HepG2 (cell line): Measurements from ENCODE around the gene RTF1. TPM values are rescaled to one million over a fixed set of nuclear protein-coding genes. Genes with fewer than 3 reads are reported as not detected.

Source experiments
- ESRRA ChIP-seq: sonication (generic); formaldehyde crosslinking; IDR thresholded peaks from 2 replicates; pipeline ENCODE4 v1.5.1; 2020; ENCODE audit warnings: mild to moderate bottlenecking, low read depth, missing genetic modification reagents
- JDP2 ChIP-seq: sonication (generic); formaldehyde crosslinking; IDR thresholded peaks from 2 replicates; pipeline ENCODE4 v1.8.1; 2022; ENCODE audit warnings: missing genetic modification reagents, borderline replicate concordance
- KDM3A ChIP-seq: IDR thresholded peaks from 2 replicates; pipeline ENCODE4 v1.6.1; 2018; ENCODE audit warnings: low read depth, missing compliant biosample characterization
- MATR3 ChIP-seq: sonication (generic); formaldehyde crosslinking; IDR thresholded peaks from 2 replicates; pipeline ENCODE4 v1.4.0; 2020; ENCODE audit warnings: missing genetic modification reagents
- MAZ ChIP-seq, 2 experiments: sonication (generic) in 1 of 2; formaldehyde crosslinking in 1 of 2; IDR thresholded peaks; 2 replicates each; pipeline versions ENCODE4 v1.5.0 to v1.6.1; 2012 to 2020; ENCODE audit warnings: low read depth in 2 of 2, mild to moderate bottlenecking in 2 of 2, borderline replicate concordance in 1 of 2, improper control_type of control experiment in 1 of 2, low read length in 1 of 2, missing genetic modification reagents in 1 of 2, moderate library complexity in 1 of 2
- SMAD1 ChIP-seq: sonication (generic); formaldehyde crosslinking; IDR thresholded peaks from 2 replicates; pipeline ENCODE4 v1.4.0; 2020; ENCODE audit warnings: missing genetic modification reagents, low read depth, mild to moderate bottlenecking, borderline replicate concordance
- SNRNP70 ChIP-seq: fragments of 200-400 bp; formaldehyde crosslinking; IDR thresholded peaks from 2 replicates; pipeline ENCODE4 v1.6.1; 2017; ENCODE audit warnings: mild to moderate bottlenecking, low read depth, low read length, moderate library complexity
- STAG1 ChIP-seq: sonication (generic); formaldehyde crosslinking; IDR thresholded peaks from 2 replicates; pipeline ENCODE4 v1.4.0; 2020; ENCODE audit warnings: missing genetic modification reagents
- STAT5B ChIP-seq: sonication (generic); formaldehyde crosslinking; IDR thresholded peaks from 2 replicates; pipeline ENCODE4 v1.4.0; 2020; ENCODE audit warnings: missing genetic modification reagents
- ZNF230 ChIP-seq: sonication (generic); formaldehyde crosslinking; IDR thresholded peaks from 2 replicates; pipeline ENCODE4 v1.4.0; 2020; ENCODE audit warnings: mild to moderate bottlenecking, missing genetic modification reagents
- ZNF652 ChIP-seq: IDR thresholded peaks from 2 replicates; pipeline ENCODE4 v1.6.1; 2016; ENCODE audit warnings: low read depth, borderline replicate concordance
- ZNF841 ChIP-seq: sonication (generic); formaldehyde crosslinking; IDR thresholded peaks from 2 replicates; pipeline ENCODE4 v1.8.1; 2023; ENCODE audit warnings: missing genetic modification reagents, borderline replicate concordance
- ZNF878 ChIP-seq: sonication (generic); formaldehyde crosslinking; IDR thresholded peaks from 2 replicates; pipeline ENCODE4 v1.8.1; 2023; ENCODE audit warnings: mild to moderate bottlenecking, missing genetic modification reagents, moderate library complexity
- polyA plus RNA-seq, 8 experiments: library from polyadenylated mRNA; depleted of rRNA in 3 of 8; stranded (reverse) in 7 of 8; unstranded in 1 of 8; fragments of >200 nt; fragmentation: Illumina TruSeq in 4 of 8; extraction: Trizol in 4 of 8; gene quantifications; 2 replicates each; pipeline versions ENCODE4 v1.2.1 to v1.2.3, GENCODE V29; 2011 to 2016; ENCODE audit warnings: low read depth in 4 of 8, missing spikeins in 1 of 8, mixed read lengths in 1 of 8; ENCODE audit not compliant: insufficient read depth in 1 of 8
- total RNA-seq, 5 experiments: library from RNA; depleted of rRNA; stranded (reverse); fragments of >200 nt; fragmentation: Illumina TruSeq; extraction: Trizol; gene quantifications; 2 replicates each; pipeline ENCODE4 v1.2.3, GENCODE V29; 2016; ENCODE audit warnings: low read depth in 1 of 5
- TF ChIP-seq, protein P1 (sequence below): IDR thresholded peaks from 2 replicates; pipeline ENCODE4 v1.6.1; 2016; ENCODE audit warnings: mild to moderate bottlenecking
- TF ChIP-seq, protein P2 (sequence below): sonication (generic); formaldehyde crosslinking; IDR thresholded peaks from 2 replicates; pipeline ENCODE4 v1.4.0; 2020; ENCODE audit warnings: mild to moderate bottlenecking, missing genetic modification reagents
- TF ChIP-seq, protein P3 (sequence below): sonication (generic); formaldehyde crosslinking; IDR thresholded peaks from 2 replicates; pipeline ENCODE4 v1.4.0; 2020; ENCODE audit warnings: missing genetic modification reagents, borderline replicate concordance
- TF ChIP-seq, protein P4 (sequence below): sonication (generic); formaldehyde crosslinking; IDR thresholded peaks from 2 replicates; pipeline ENCODE4 v1.4.0; 2020; ENCODE audit warnings: missing genetic modification reagents, borderline replicate concordance
- TF ChIP-seq, protein P5 (sequence below): sonication (generic); formaldehyde crosslinking; IDR thresholded peaks from 2 replicates; pipeline ENCODE4 v1.9.0; 2022; ENCODE audit warnings: missing genetic modification reagents, mild to moderate bottlenecking, borderline replicate concordance

RTF1 gene
- total and polyA plus RNA-seq, 2 of the 13 experiments (the other 11 are each of a cell fraction or from before 2014, with no cell fraction given): 13.9 to 17.9 TPM

DNA sequence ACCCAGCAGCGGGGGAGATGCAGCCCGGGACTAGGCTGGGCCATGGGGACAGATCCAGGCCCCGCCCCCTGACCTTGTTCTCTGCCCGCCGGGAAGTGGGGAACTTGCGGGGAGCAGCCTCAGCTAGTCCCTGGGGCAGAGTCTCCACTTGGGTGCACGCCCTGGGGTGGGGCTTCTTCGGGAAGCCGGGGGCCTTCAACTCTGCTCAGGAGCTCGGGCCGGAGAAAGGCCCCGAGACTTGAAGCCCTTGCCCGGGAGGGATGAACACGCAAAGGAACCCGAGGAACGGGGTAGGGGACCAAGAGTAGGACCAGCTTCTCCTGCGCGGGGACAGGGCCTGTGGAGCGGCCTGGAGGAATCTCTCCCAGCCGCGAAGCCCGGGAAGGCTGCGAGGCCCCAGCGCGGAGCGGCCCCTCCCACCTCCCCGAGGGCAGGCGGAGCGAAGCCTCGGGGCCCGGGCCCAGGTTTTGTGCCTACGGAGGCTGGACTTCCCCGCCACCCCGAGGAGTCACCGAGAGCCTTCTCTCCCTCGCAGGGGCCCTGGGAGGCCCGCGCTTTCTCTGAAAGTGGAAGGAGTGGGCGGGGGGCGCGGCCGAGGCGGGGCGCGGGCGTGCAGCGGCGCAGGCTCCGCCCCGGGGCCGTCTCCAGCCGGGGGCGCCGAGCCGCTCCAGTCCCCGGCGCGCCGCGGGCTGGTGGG is 76.5 kb downstream of the RTF1 start, which contains the start of gene ITPKA (continued):
- TF ChIP-seq, protein P1, sequence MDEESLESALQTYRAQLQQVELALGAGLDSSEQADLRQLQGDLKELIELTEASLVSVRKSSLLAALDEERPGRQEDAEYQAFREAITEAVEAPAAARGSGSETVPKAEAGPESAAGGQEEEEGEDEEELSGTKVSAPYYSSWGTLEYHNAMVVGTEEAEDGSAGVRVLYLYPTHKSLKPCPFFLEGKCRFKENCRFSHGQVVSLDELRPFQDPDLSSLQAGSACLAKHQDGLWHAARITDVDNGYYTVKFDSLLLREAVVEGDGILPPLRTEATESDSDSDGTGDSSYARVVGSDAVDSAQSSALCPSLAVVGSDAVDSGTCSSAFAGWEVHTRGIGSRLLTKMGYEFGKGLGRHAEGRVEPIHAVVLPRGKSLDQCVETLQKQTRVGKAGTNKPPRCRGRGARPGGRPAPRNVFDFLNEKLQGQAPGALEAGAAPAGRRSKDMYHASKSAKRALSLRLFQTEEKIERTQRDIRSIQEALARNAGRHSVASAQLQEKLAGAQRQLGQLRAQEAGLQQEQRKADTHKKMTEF: peak; percentile 83
- TF ChIP-seq SMAD1 (CRISPR knock-in tag) (no peak), STAT5B (CRISPR knock-in tag) (no peak), ZNF841 (CRISPR knock-in tag) (no peak), ZNF230 (CRISPR knock-in tag) (peak; percentile 71; the same call in 1 of the 2 replicates), JDP2 (no peak), MATR3 (CRISPR knock-in tag) (no peak), ZNF652 (CRISPR knock-in tag) (no peak), KDM3A (CRISPR knock-in tag) (peak; percentile 39; the same call in 1 of the 2 replicates), ESRRA (peak; percentile 84), MAZ (IDR thresholded peaks at IDR 0.05; ENCODE audit: borderline replicate concordance, low read depth, low read length) (no peak), MAZ (CRISPR knock-in tag; IDR thresholded peaks at IDR 0.05; ENCODE audit: low read depth) (peak; percentile 58; the same call in 1 of the 2 replicates), SNRNP70 (no peak), ZNF878 (CRISPR knock-in tag) (peak; percentile 91; the same call in 1 of the 2 replicates), STAG1 (CRISPR knock-in tag) (no peak)
- TF ChIP-seq, protein P2, sequence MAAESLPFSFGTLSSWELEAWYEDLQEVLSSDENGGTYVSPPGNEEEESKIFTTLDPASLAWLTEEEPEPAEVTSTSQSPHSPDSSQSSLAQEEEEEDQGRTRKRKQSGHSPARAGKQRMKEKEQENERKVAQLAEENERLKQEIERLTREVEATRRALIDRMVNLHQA (CRISPR knock-in tag): no peak
- TF ChIP-seq, protein P3, sequence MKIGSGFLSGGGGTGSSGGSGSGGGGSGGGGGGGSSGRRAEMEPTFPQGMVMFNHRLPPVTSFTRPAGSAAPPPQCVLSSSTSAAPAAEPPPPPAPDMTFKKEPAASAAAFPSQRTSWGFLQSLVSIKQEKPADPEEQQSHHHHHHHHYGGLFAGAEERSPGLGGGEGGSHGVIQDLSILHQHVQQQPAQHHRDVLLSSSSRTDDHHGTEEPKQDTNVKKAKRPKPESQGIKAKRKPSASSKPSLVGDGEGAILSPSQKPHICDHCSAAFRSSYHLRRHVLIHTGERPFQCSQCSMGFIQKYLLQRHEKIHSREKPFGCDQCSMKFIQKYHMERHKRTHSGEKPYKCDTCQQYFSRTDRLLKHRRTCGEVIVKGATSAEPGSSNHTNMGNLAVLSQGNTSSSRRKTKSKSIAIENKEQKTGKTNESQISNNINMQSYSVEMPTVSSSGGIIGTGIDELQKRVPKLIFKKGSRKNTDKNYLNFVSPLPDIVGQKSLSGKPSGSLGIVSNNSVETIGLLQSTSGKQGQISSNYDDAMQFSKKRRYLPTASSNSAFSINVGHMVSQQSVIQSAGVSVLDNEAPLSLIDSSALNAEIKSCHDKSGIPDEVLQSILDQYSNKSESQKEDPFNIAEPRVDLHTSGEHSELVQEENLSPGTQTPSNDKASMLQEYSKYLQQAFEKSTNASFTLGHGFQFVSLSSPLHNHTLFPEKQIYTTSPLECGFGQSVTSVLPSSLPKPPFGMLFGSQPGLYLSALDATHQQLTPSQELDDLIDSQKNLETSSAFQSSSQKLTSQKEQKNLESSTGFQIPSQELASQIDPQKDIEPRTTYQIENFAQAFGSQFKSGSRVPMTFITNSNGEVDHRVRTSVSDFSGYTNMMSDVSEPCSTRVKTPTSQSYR (CRISPR knock-in tag): no peak
- TF ChIP-seq, protein P4, sequence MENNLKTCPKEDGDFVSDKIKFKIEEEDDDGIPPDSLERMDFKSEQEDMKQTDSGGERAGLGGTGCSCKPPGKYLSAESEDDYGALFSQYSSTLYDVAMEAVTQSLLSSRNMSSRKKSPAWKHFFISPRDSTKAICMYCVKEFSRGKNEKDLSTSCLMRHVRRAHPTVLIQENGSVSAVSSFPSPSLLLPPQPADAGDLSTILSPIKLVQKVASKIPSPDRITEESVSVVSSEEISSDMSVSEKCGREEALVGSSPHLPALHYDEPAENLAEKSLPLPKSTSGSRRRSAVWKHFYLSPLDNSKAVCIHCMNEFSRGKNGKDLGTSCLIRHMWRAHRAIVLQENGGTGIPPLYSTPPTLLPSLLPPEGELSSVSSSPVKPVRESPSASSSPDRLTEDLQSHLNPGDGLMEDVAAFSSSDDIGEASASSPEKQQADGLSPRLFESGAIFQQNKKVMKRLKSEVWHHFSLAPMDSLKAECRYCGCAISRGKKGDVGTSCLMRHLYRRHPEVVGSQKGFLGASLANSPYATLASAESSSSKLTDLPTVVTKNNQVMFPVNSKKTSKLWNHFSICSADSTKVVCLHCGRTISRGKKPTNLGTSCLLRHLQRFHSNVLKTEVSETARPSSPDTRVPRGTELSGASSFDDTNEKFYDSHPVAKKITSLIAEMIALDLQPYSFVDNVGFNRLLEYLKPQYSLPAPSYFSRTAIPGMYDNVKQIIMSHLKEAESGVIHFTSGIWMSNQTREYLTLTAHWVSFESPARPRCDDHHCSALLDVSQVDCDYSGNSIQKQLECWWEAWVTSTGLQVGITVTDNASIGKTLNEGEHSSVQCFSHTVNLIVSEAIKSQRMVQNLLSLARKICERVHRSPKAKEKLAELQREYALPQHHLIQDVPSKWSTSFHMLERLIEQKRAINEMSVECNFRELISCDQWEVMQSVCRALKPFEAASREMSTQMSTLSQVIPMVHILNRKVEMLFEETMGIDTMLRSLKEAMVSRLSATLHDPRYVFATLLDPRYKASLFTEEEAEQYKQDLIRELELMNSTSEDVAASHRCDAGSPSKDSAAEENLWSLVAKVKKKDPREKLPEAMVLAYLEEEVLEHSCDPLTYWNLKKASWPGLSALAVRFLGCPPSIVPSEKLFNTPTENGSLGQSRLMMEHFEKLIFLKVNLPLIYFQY: 0 out of 2 replicates have a peak, but pooled peaks have one; percentile 67
- TF ChIP-seq, protein P5, sequence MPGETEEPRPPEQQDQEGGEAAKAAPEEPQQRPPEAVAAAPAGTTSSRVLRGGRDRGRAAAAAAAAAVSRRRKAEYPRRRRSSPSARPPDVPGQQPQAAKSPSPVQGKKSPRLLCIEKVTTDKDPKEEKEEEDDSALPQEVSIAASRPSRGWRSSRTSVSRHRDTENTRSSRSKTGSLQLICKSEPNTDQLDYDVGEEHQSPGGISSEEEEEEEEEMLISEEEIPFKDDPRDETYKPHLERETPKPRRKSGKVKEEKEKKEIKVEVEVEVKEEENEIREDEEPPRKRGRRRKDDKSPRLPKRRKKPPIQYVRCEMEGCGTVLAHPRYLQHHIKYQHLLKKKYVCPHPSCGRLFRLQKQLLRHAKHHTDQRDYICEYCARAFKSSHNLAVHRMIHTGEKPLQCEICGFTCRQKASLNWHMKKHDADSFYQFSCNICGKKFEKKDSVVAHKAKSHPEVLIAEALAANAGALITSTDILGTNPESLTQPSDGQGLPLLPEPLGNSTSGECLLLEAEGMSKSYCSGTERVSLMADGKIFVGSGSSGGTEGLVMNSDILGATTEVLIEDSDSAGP (CRISPR knock-in tag): peak; percentile 64; the same call in 1 of the 2 replicates
